ENCODE results near the gene C14orf132. TPM values are rescaled to one million over a fixed set of nuclear protein-coding genes. Genes with fewer than 3 reads are reported as not detected.

C14orf132 gene
- total RNA-seq, 4 donors from 2014 or later, result 3.0 to 13.5 (median 3.9) TPM

DNA sequence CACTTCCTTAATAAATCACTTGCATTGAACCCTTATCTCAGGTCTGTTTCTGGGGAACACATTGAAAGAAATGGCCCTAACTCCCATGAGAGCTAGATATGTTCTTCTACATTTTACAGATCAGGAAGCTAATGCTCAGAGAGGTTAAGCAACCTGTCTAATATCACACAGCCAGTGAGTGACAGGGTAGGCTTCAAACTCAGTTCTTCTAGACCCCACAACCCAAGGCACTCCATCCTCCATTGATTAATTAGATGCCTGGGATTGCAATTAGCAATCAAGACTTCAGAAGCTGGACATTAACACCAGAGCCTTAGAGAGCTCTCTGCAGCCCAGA lies 59.8 kb downstream of the C14orf132 start:
- TF ChIP-seq POLR2A (IDR thresholded peaks at IDR 0.05), result no peak
- TF ChIP-seq, protein P1, sequence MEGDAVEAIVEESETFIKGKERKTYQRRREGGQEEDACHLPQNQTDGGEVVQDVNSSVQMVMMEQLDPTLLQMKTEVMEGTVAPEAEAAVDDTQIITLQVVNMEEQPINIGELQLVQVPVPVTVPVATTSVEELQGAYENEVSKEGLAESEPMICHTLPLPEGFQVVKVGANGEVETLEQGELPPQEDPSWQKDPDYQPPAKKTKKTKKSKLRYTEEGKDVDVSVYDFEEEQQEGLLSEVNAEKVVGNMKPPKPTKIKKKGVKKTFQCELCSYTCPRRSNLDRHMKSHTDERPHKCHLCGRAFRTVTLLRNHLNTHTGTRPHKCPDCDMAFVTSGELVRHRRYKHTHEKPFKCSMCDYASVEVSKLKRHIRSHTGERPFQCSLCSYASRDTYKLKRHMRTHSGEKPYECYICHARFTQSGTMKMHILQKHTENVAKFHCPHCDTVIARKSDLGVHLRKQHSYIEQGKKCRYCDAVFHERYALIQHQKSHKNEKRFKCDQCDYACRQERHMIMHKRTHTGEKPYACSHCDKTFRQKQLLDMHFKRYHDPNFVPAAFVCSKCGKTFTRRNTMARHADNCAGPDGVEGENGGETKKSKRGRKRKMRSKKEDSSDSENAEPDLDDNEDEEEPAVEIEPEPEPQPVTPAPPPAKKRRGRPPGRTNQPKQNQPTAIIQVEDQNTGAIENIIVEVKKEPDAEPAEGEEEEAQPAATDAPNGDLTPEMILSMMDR (IDR thresholded peaks at IDR 0.05), result no peak
- H3K27ac ChIP-seq, result no peak overlapping the region
- no peak for DNase-seq
- H3K4me3 ChIP-seq, result no peak overlapping the region
- H3K9me3 ChIP-seq, result no peaks in the 10 kb centered on the region
- peaks cover 13 to 40% (median 22%) of the 10 kb centered on the region in 3 donors for H3K4me1 ChIP-seq
- no peaks in the 10 kb centered on the region for H3K36me3 ChIP-seq
- intact Hi-C loops (cut with DNase I), result loop anchor here (5.0 kb wide), 1 partner anchor 97 kb away; no protein-coding TSS in a partner anchor
- H3K27me3 ChIP-seq, result peaks cover 0 to 7% (median 0%) of the 10 kb centered on the region in 4 donors

DNA sequence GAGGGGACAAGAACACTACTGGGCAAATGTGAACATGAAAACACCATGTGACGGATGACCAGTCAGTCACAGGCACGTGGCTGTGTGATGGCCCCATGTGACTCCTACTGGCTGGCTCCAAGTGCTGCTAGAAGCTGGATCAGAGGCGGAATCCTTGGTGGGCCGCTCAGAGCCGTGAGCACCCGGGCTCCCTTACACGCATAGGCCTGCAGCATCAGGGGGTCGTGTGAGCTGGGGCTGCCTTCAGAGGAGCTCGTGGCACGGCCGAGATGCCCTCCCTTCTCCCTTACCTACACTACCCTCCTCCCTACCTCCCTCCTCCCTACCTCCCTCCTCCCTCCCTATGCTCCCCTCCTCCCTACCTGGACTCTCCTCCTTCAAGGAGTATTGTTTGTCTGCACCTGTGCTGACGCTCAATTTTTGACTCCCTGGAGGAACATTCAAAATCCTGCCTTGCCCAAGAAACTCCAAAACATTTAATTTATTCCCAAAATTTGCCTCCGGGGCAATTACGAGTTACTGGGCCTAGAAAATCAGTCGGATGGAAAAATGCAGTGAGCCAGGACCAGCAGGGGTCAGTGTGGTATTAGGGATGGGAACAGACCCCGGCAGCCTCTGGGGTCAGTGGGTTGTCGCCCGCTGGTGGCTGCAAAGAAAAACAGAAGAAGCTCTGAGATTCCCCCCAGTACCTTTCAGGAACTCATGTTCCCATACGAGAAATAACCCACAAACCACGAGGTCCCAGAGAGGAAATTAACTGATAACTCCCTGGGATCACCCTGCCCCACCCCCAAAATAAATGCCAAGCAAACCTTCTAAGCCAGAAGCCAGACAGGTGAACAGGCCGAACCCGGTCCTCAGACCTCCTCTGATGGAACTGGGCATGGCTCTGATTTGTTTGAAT lies 61.3 kb downstream of the C14orf132 start:
- no peak for DNase-seq
- peak overlapping the region in 1 of 4 donors; percentile 8 for H3K27ac ChIP-seq
- WGBS, 2 donors, result 37% methylated on average over 16 to 20 of the region's 22 CpGs
- H3K4me3 ChIP-seq, result no peak overlapping the region
- H3K27me3 ChIP-seq, result no peaks in the 10 kb centered on the region
- TF ChIP-seq POLR2A (IDR thresholded peaks at IDR 0.05), result no peak
- TF ChIP-seq, protein P1 (IDR thresholded peaks at IDR 0.05), result peak; percentile 81 to 96 (median 89)
- H3K4me1 ChIP-seq, result peaks cover 19 to 46% (median 28%) of the 10 kb centered on the region in 3 donors
- intact Hi-C loops (cut with DNase I), result loop anchor here (10.0 kb wide), 1 partner anchor 104 kb away; the partner anchor contains the start of gene BDKRB2
- H3K36me3 ChIP-seq, result no peaks in the 10 kb centered on the region
- H3K9me3 ChIP-seq, result no peaks in the 10 kb centered on the region

DNA sequence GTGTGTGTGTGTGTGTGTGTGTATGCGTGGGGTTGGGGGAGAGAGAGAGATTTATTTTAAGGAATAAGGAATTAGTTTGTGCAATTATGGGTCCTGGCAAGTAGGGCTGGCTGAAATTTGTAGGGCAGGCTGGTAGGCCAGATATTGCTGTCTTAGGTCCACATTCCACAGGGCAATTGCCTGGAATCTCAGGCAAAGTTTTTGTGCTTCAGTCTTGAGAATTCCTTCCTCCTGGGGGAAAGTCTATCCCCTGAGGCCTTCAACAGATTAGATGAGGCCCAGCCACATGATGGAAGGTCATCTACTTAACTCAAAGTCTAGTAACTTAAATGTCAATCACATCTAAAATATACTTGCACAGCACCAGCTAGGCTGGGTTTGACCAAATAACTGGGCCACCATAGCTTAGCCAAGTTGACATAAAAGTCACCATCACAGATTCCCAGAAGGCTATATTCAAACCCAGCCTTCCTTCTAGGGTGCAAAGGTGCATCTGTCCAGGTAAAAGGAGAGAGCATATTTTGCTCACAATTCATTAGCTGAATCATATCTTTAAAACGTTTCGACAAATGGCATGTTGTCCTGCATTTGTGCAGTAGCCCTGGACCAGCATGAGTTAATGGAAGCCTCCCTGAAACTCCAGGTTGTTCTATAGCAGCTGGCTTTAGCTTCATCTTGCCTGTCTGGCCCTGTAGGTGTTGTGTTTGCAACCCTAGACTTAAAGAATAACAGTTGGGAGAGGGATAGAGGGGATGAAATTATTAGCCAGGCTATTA lies 63.1 kb downstream of the C14orf132 start:
- 72 to 73% methylated on average over 3 of the region's 3 CpGs for whole genome bisulfite sequencing, 2 donors
- TF ChIP-seq, protein P1 (IDR thresholded peaks at IDR 0.05), result no peak
- TF ChIP-seq POLR2A (IDR thresholded peaks at IDR 0.05), result no peak
- intact Hi-C loops (cut with DNase I), result loop anchor here (2.0 to 10.0 kb wide), 2 partner anchors 103 to 173 kb away; partner anchors contain the start of gene BDKRB2
- H3K27ac ChIP-seq, result peak overlapping the region in 1 of 4 donors; percentile 14
- H3K9me3 ChIP-seq, result no peaks in the 10 kb centered on the region
- no peak overlapping the region for H3K4me3 ChIP-seq
- H3K4me1 ChIP-seq, result peaks cover 14 to 41% (median 26%) of the 10 kb centered on the region in 3 donors
- no peak for DNase-seq
- no peaks in the 10 kb centered on the region for H3K36me3 ChIP-seq
- H3K27me3 ChIP-seq, result no peaks in the 10 kb centered on the region

DNA sequence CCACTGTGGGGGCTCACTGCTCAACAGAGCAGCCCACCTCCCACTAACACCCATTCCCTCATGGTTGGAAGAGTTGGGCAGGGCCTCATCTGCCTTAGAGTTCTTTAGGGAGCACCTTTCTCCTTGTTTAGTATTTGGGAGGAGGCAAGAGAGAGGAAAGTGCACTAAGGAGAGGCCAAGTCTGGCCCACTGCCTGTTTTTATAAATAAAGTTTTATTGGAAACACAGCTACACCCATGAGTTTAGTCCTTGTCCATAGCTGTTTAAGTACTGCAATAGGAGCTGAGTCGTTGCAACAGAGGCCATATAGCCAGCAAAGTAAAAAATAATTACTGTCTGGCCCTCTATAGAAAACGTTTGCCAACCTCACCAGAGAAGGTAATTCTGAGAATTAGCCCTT lies 63.9 kb downstream of the C14orf132 start:
- H3K27ac ChIP-seq, result peak overlapping the region in 1 of 4 donors; percentile 76
- no peaks in the 10 kb centered on the region for H3K36me3 ChIP-seq
- DNase-seq, result no peak
- H3K9me3 ChIP-seq, result no peaks in the 10 kb centered on the region
- TF ChIP-seq, protein P1 (IDR thresholded peaks at IDR 0.05), result no peak
- no peak for TF ChIP-seq POLR2A (IDR thresholded peaks at IDR 0.05)
- peaks cover 14 to 41% (median 26%) of the 10 kb centered on the region in 3 donors for H3K4me1 ChIP-seq
- no peak overlapping the region for H3K4me3 ChIP-seq
- 57 to 75% methylated on average over 1 to 2 of the region's 2 CpGs for WGBS, 2 donors
- intact Hi-C loops (cut with DNase I), result loop anchor here (2.0 to 10.0 kb wide), 2 partner anchors 102 to 172 kb away; partner anchors contain the start of gene BDKRB2
- peaks cover 0 to 3% (median 0%) of the 10 kb centered on the region in 4 donors for H3K27me3 ChIP-seq

All from esophagus squamous epithelium (tissue), 5 donors.